Endothelial cell of umbilical vein (primary cell): ENCODE measurements around the gene CCDC32.

ENCODE experiments used
- CTCF ChIP-seq, 2 donors: IDR thresholded peaks; 1 replicate in 1 of 2; 2 replicates in 1 of 2; pipeline ENCODE4 v1.5.1; 2011; ENCODE audit warnings: low read length in 2 of 2, mild to moderate bottlenecking in 2 of 2, moderate library complexity in 2 of 2, control low read depth in 1 of 2, inconsistent platforms in 1 of 2, low read depth in 1 of 2; ENCODE audit not compliant: insufficient read depth in 1 of 2; ENCODE audit errors: extremely low read depth in 1 of 2
- EZH2 ChIP-seq: IDR thresholded peaks from 2 replicates; pipeline ENCODE4 v1.6.1; 2012; ENCODE audit warnings: borderline replicate concordance, low read depth, mild to moderate bottlenecking, moderate library complexity, low read length, inconsistent platforms; ENCODE audit not compliant: severe bottlenecking
- POLR2A ChIP-seq: IDR thresholded peaks from 2 replicates; pipeline ENCODE4 v1.6.1; 2012; ENCODE audit warnings: low read depth, mild to moderate bottlenecking, control low read depth, low read length

GRCh38 chr15:40523611-40524010 lies 41.2 kb downstream of the CCDC32 start:
- TF ChIP-seq CTCF (IDR thresholded peaks at IDR 0.05; ENCODE audit: extremely low read depth in 1 of 2, insufficient read depth in 1 of 2, low read depth in 1 of 2, low read length in 2 of 2) = no peak
- no peak for TF ChIP-seq POLR2A
- TF ChIP-seq EZH2 = no peak
